IMR-90 (cell line): ENCODE data around the gene KCNK18. TPM values are rescaled to one million over a fixed set of nuclear protein-coding genes. Genes with fewer than 3 reads are reported as not detected.

Experiments used
- ATAC-seq: fragments of 200-7000 bp; cut with Tn5 transposase; 2 replicates; pipeline ENCODE4 v1.9.1; 2020; ENCODE audit warnings: low read depth, mild to moderate bottlenecking, moderate library complexity
- BruUV-seq: library from RNA; stranded (reverse); fragments of 400-500 nt; replicated peaks from 2 replicates; lab custom pipeline; 2021; lab: Mats Ljungman, UMichigan
- CTCF ChIA-PET: fragments of 300-600 bp; formaldehyde crosslinking; extraction: SDS; loops from one replicate; lab custom pipeline; 2021; ENCODE audit warnings: antibody characterized with exemption; lab: Yijun Ruan, JAX
- POLR2A ChIA-PET: fragments of 300-600 bp; sonication (Branson Sonifier 250); formaldehyde crosslinking; loops from one replicate; lab custom pipeline; 2022; ENCODE audit warnings: antibody characterized with exemption; ENCODE audit not compliant: unreplicated experiment; lab: Charles Lee
- DNase-seq: peaks from one replicate; pipeline ENCODE4 v3.0.0; 2013
- H2AFZ ChIP-seq: replicated peaks from 2 replicates; pipeline ENCODE3; 2013; ENCODE audit warnings: low read length, mild to moderate bottlenecking; ENCODE audit not compliant: poor library complexity
- H2AK5ac ChIP-seq: 2 replicates; pipeline ENCODE4 v1.6.1; 2013; ENCODE audit warnings: low read depth, low read length, inconsistent platforms
- H2AK9ac ChIP-seq: replicated peaks from 2 replicates; pipeline ENCODE3; 2013; ENCODE audit warnings: mild to moderate bottlenecking, low read depth, low read length, moderate library complexity; ENCODE audit not compliant: poor library complexity
- H2BK120ac ChIP-seq: 2 replicates; pipeline ENCODE4 v1.6.1; 2013; ENCODE audit warnings: low read depth, low read length, inconsistent platforms
- H2BK15ac ChIP-seq: 3 replicates; pipeline ENCODE4 v1.6.1; 2013; ENCODE audit warnings: low read depth, low read length, inconsistent platforms
- H2BK20ac ChIP-seq: 2 replicates; pipeline ENCODE4 v1.6.1; 2013; ENCODE audit warnings: low read depth, mild to moderate bottlenecking, inconsistent platforms, low read length, moderate library complexity
- H2BK5ac ChIP-seq: 2 replicates; pipeline ENCODE4 v1.6.1; 2013; ENCODE audit warnings: mild to moderate bottlenecking, low read depth, low read length, inconsistent platforms; ENCODE audit not compliant: poor library complexity, severe bottlenecking
- H3K14ac ChIP-seq: replicated peaks from 2 replicates; pipeline ENCODE4 v1.6.1; 2013; ENCODE audit warnings: low read depth, low read length, inconsistent platforms
- H3K18ac ChIP-seq: 2 replicates; pipeline ENCODE4 v1.6.1; 2013; ENCODE audit warnings: low read depth, low read length, control low read depth
- H3K23ac ChIP-seq: 2 replicates; pipeline ENCODE4 v1.6.1; 2013; ENCODE audit warnings: low read depth, low read length, inconsistent platforms
- H3K27ac ChIP-seq: 2 replicates; pipeline ENCODE4 v1.5.1; 2013; ENCODE audit warnings: mild to moderate bottlenecking, control low read depth, low read length; ENCODE audit not compliant: insufficient read depth
- H3K27me3 ChIP-seq: 2 replicates; pipeline ENCODE4 v1.6.1; 2013; ENCODE audit warnings: low read length; ENCODE audit not compliant: control insufficient read depth, insufficient read depth
- H3K36me3 ChIP-seq: 2 replicates; pipeline ENCODE4 v1.6.1; 2013; ENCODE audit warnings: low read length, mixed read lengths; ENCODE audit not compliant: control insufficient read depth, insufficient read depth
- H3K4ac ChIP-seq: 2 replicates; pipeline ENCODE4 v1.6.1; 2013; ENCODE audit warnings: low read depth, low read length, inconsistent platforms
- H3K4me1 ChIP-seq: 2 replicates; pipeline ENCODE4 v1.6.1; 2013; ENCODE audit warnings: low read length, mixed read lengths; ENCODE audit not compliant: control insufficient read depth, insufficient read depth
- H3K4me2 ChIP-seq: 2 replicates; pipeline ENCODE4 v1.6.1; 2013; ENCODE audit warnings: low read depth, mild to moderate bottlenecking, control low read depth, low read length, moderate library complexity
- H3K4me3 ChIP-seq: 2 replicates; pipeline ENCODE4 v1.5.1; 2013; ENCODE audit warnings: low read depth, mild to moderate bottlenecking, control low read depth, low read length, moderate library complexity; ENCODE audit not compliant: insufficient read depth
- H3K56ac ChIP-seq: 2 replicates; pipeline ENCODE4 v1.6.1; 2013; ENCODE audit warnings: low read length, inconsistent platforms; ENCODE audit not compliant: insufficient read depth; ENCODE audit errors: extremely low read depth
- H3K79me1 ChIP-seq, 2 experiments: 2 replicates each; pipeline ENCODE4 v1.6.1; 2013; ENCODE audit warnings: low read length in 2 of 2, inconsistent platforms in 1 of 2, low read depth in 1 of 2
- H3K9ac ChIP-seq: 2 replicates; pipeline ENCODE4 v1.6.1; 2013; ENCODE audit warnings: low read depth, low read length, control low read depth
- H3K9me1 ChIP-seq: 2 replicates; pipeline ENCODE4 v1.6.1; 2013; ENCODE audit warnings: low read length, inconsistent platforms; ENCODE audit not compliant: insufficient read depth
- H3K9me3 ChIP-seq: 2 replicates; pipeline ENCODE4 v1.6.1; 2013; ENCODE audit warnings: low read length; ENCODE audit not compliant: control insufficient read depth, insufficient read depth
- H4K20me1 ChIP-seq: 2 replicates; pipeline ENCODE4 v1.6.1; 2013; ENCODE audit warnings: low read length, inconsistent platforms; ENCODE audit not compliant: insufficient read depth
- H4K5ac ChIP-seq: 2 replicates; pipeline ENCODE4 v1.6.1; 2013; ENCODE audit warnings: mild to moderate bottlenecking, low read depth, low read length, control low read depth
- H4K8ac ChIP-seq, 2 experiments: 2 replicates each; pipeline ENCODE4 v1.6.1; 2013; ENCODE audit warnings: low read depth in 2 of 2, low read length in 2 of 2, control low read depth in 1 of 2, inconsistent platforms in 1 of 2
- H4K91ac ChIP-seq: 2 replicates; pipeline ENCODE4 v1.6.1; 2013; ENCODE audit warnings: low read depth, low read length, inconsistent platforms; ENCODE audit not compliant: insufficient read depth
- BHLHE40 ChIP-seq: fragments of 150-350 bp; IDR thresholded peaks from 2 replicates; pipeline ENCODE4 v1.6.1; 2016; ENCODE audit warnings: mild to moderate bottlenecking, low read depth, low read length
- FOS ChIP-seq: fragments of 150-350 bp; IDR thresholded peaks from 2 replicates; pipeline ENCODE4 v1.6.1; 2016; ENCODE audit warnings: low read depth, low read length
- MXI1 ChIP-seq: IDR thresholded peaks from 2 replicates; pipeline ENCODE4 v1.6.1; 2012; ENCODE audit warnings: low read depth, mild to moderate bottlenecking, low read length, moderate library complexity, borderline replicate concordance
- RAD21 ChIP-seq: IDR thresholded peaks from 2 replicates; pipeline ENCODE4 v1.6.1; 2012; ENCODE audit warnings: low read length, improper control_type of control experiment
- RCOR1 ChIP-seq: IDR thresholded peaks from 2 replicates; pipeline ENCODE4 v1.6.1; 2012; ENCODE audit warnings: mild to moderate bottlenecking, low read length, improper control_type of control experiment; ENCODE audit not compliant: insufficient replicate concordance
- RFX5 ChIP-seq: IDR thresholded peaks from 2 replicates; pipeline ENCODE4 v1.8.0; 2012; ENCODE audit warnings: low read depth, mild to moderate bottlenecking, low read length, moderate library complexity
- WGBS, 2 experiments: methylation state at CpG; one replicate each; pipeline versions ENCODE4 v1.1.5 to v1.1.7; 2013; ENCODE audit warnings: missing lambda C conversion rate in 2 of 2; ENCODE audit not compliant: insufficient read length in 1 of 2; ENCODE audit errors: extremely low coverage in 2 of 2; 5-methylcytosine and 5-hydroxymethylcytosine counted together
- dilution Hi-C: fragments of 300-500 bp; cut with HindIII; formaldehyde crosslinking; loops from one replicate; pipeline ENCODE4 v1.14.3; 2018; ENCODE audit warnings: low sequenced_read_pairs; ENCODE audit not compliant: unreplicated experiment
- in situ Hi-C: fragments of 300-500 bp; cut with MboI; formaldehyde crosslinking; loops from 3 replicates; pipeline ENCODE4 v1.14.3; 2019; ENCODE audit warnings: low sequenced_read_pairs, inconsistent platforms, mixed read lengths
- intact Hi-C: fragments of 100-400 bp; cut with micrococcal nuclease; formaldehyde crosslinking; loops from 2 replicates; pipeline ENCODE4 v1.10.0; 2022
- polyA plus RNA-seq, 3 experiments: library from polyadenylated mRNA; depleted of rRNA; stranded (reverse); fragments of >200 nt; gene quantifications; 2 replicates each; pipeline ENCODE4 v1.2.3, GENCODE V29; 2012; ENCODE audit warnings: low replicate concordance in 1 of 3
- total RNA-seq: library from RNA; depleted of rRNA; stranded (reverse); fragments of >200 nt; gene quantifications from 2 replicates; pipeline ENCODE4 v1.2.3, GENCODE V29; 2012

Gene KCNK18
- total and polyA plus RNA-seq, 2 of the 4 experiments (the other 2 are of a cell fraction): not detected

- no peak for TF ChIP-seq RAD21
Observed at GRCh38 chr10:117254774-117255735, 57.8 kb downstream of the KCNK18 start (continued).

GRCh38 chr10:117255835-117256460 is 58.7 kb downstream of the KCNK18 start:
- no peaks in the 10 kb centered on the region for H3K9me1 ChIP-seq
- POLR2A ChIA-PET: no interaction called here
- 77% methylated on average over 5 of the region's 9 CpGs; no CpG with 5 or more reads in 1 of the 2 experiments for WGBS, 2 experiments
- no peak overlapping the region for H2AFZ ChIP-seq
- no peak overlapping the region for H3K9ac ChIP-seq
- H3K79me1 ChIP-seq: no peaks in the 10 kb centered on the region
- no peak overlapping the region for H3K23ac ChIP-seq
- dilution Hi-C loops: no loop called here
- TF ChIP-seq BHLHE40 (no peak), FOS (no peak), MXI1 (no peak), RFX5 (no peak), RCOR1 (no peak)
- CTCF ChIA-PET: no interaction called here
- H3K27ac ChIP-seq: no peak overlapping the region
- intact Hi-C loops: no loop called here
- no peaks in the 10 kb centered on the region for H3K36me3 ChIP-seq
- H4K5ac ChIP-seq: no peak overlapping the region
- no peak overlapping the region for H2BK20ac ChIP-seq
- no peaks in the 10 kb centered on the region for H3K9me3 ChIP-seq
- H2AK5ac ChIP-seq: no peak overlapping the region
- no peak overlapping the region for H3K4me3 ChIP-seq
- no peaks in the 10 kb centered on the region for H4K20me1 ChIP-seq
- no peak overlapping the region for H3K4ac ChIP-seq
- peak overlapping the region; percentile 33 for H2AK9ac ChIP-seq
- no peak overlapping the region for H2BK15ac ChIP-seq
- H3K4me2 ChIP-seq: no peak overlapping the region
- no peak for ATAC-seq
- H3K4me1 ChIP-seq: no peaks in the 10 kb centered on the region
- H3K56ac ChIP-seq: no peak overlapping the region
- H3K18ac ChIP-seq: no peak overlapping the region
- H3K27me3 ChIP-seq: peaks cover 7% of the 10 kb centered on the region
- no peak overlapping the region for H4K91ac ChIP-seq
- no peak for DNase-seq
- no peak overlapping the region for H4K8ac ChIP-seq
- no peak overlapping the region for H2BK120ac ChIP-seq
- BruUV-seq: no TSS peak
- H2BK5ac ChIP-seq: no peak overlapping the region
- in situ Hi-C loops: no loop called here
- H3K14ac ChIP-seq: no peak overlapping the region
